ENCODE data around the gene GDF15. TPM values are rescaled to one million over a fixed set of nuclear protein-coding genes. Genes with fewer than 3 reads are reported as not detected.

The GDF15 gene, protein sequence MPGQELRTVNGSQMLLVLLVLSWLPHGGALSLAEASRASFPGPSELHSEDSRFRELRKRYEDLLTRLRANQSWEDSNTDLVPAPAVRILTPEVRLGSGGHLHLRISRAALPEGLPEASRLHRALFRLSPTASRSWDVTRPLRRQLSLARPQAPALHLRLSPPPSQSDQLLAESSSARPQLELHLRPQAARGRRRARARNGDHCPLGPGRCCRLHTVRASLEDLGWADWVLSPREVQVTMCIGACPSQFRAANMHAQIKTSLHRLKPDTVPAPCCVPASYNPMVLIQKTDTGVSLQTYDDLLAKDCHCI
- 1.0 TPM for total RNA-seq

DNA sequence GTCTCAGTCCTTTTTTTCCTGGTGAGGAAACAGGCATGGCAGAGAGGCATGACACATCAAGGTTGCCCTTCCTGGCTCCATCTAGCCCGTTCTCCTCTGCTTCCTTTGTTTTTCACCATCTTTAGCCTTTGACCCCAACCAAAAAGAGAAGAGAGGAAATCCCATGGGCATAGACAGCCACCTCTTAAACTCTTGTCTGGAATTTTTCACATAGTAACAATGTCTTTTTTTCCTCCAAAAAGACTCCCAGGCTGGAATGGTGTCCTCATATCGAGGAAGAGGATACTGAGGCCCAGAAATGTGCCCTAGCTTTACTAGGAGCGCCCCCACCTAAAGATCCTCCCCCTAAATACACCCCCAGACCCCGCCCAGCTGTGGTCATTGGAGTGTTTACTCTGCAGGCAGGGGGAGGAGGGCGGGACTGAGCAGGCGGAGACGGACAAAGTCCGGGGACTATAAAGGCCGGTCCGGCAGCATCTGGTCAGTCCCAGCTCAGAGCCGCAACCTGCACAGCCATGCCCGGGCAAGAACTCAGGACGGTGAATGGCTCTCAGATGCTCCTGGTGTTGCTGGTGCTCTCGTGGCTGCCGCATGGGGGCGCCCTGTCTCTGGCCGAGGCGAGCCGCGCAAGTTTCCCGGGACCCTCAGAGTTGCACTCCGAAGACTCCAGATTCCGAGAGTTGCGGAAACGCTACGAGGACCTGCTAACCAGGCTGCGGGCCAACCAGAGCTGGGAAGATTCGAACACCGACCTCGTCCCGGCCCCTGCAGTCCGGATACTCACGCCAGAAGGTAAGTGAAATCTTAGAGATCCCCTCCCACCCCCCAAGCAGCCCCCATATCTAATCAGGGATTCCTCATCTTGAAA is at the start of gene GDF15:
TSS of gene GDF15 (plus strand) at position 484 of the 868 bp plus-strand sequence. CDS start at position 516, 32 bp downstream.
- Histone ChIP-seq H3K27me3 (ENCODE audit: control insufficient read depth in 3 of 3, insufficient read depth in 3 of 3, low read length in 3 of 3) (peaks cover 0 to 8% (median 4%) of the 10 kb centered on the region in 3 donors), H3K36me3 (ENCODE audit: control insufficient read depth in 3 of 3, insufficient read depth in 3 of 3, low read length in 3 of 3) (peaks cover 0 to 7% (median 0%) of the 10 kb centered on the region in 3 donors), H3K27ac (ENCODE audit: low read depth, low read length) (no peak within 1 kb of the TSS), H3K4me3 (ENCODE audit: low read length in 3 of 3) (peak within 1 kb of the TSS in 2 of 3 donors; percentile 2 to 22), H3K9ac (ENCODE audit: low read depth in 1 of 3, low read length in 3 of 3) (peak within 1 kb of the TSS in 1 of 3 donors; percentile 40), H3K9me3 (ENCODE audit: control insufficient read depth in 3 of 3, low read length in 3 of 3) (peaks cover 0 to 2% (median 0%) of the 10 kb centered on the region in 3 donors), H3K4me1 (ENCODE audit: control insufficient read depth in 3 of 3, insufficient read depth in 3 of 3, low read length in 3 of 3) (peaks cover 5 to 20% (median 17%) of the 10 kb centered on the region in 3 donors)

DNA sequence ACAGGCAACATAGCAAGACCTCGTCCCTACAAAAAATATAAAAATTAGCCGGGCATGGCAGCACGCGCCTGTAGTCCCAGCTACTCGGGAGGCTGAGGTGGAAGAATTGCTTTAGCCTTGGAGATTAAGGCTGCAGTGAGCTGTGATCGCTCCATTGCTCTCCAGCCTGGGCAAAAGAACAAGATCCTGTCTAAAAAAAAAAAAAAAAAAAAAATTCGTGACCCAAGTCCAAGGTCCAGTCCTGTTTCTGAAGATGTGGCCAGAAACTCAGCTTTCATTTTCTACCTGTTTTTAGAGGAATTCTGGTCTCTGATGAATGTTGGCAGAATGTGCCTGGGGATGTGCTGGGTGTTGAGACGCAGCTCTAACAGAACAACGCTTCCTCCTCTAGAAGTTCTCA is 47.4 kb upstream of the GDF15 start:
- Histone ChIP-seq H3K4me1 (ENCODE audit: control insufficient read depth in 3 of 3, insufficient read depth in 3 of 3, low read length in 3 of 3) (peaks cover 17 to 34% (median 25%) of the 10 kb centered on the region in 3 donors), H3K9ac (ENCODE audit: low read depth in 1 of 3, low read length in 3 of 3) (peak overlapping the region in 1 of 3 donors; percentile 50), H3K27ac (ENCODE audit: low read depth, low read length) (peak overlapping the region; percentile 71), H3K36me3 (ENCODE audit: control insufficient read depth in 3 of 3, insufficient read depth in 3 of 3, low read length in 3 of 3) (peaks cover 2 to 8% (median 3%) of the 10 kb centered on the region in 3 donors), H3K4me3 (ENCODE audit: low read length in 3 of 3) (no peak overlapping the region), H3K27me3 (ENCODE audit: control insufficient read depth in 3 of 3, insufficient read depth in 3 of 3, low read length in 3 of 3) (no peaks in the 10 kb centered on the region), H3K9me3 (ENCODE audit: control insufficient read depth in 3 of 3, low read length in 3 of 3) (no peaks in the 10 kb centered on the region)

DNA sequence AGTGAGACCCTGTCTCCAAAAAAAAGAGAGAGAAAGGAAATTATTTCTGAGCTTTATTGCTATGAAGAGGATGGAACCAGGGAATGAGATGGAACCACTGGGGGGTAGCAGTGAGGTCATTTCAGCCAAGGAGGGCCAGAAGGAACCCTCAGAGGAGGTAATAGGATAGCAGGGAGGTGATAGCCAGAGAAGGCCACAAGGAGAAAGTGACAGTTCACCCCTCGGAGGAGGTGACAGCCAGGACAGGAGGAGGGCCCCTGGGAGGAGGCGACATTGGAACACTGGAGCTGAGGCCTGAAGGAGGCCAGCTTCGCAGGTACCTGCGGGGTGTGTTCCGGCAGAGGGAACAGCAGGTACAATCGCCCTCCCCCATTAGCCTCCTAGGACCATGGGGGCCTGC is 46.2 kb upstream of the GDF15 start:
- peak overlapping the region; percentile 93 for H3K27ac ChIP-seq (ENCODE audit: low read depth, low read length)
- H3K27me3 ChIP-seq (ENCODE audit: control insufficient read depth in 3 of 3, insufficient read depth in 3 of 3, low read length in 3 of 3), result no peaks in the 10 kb centered on the region

DNA sequence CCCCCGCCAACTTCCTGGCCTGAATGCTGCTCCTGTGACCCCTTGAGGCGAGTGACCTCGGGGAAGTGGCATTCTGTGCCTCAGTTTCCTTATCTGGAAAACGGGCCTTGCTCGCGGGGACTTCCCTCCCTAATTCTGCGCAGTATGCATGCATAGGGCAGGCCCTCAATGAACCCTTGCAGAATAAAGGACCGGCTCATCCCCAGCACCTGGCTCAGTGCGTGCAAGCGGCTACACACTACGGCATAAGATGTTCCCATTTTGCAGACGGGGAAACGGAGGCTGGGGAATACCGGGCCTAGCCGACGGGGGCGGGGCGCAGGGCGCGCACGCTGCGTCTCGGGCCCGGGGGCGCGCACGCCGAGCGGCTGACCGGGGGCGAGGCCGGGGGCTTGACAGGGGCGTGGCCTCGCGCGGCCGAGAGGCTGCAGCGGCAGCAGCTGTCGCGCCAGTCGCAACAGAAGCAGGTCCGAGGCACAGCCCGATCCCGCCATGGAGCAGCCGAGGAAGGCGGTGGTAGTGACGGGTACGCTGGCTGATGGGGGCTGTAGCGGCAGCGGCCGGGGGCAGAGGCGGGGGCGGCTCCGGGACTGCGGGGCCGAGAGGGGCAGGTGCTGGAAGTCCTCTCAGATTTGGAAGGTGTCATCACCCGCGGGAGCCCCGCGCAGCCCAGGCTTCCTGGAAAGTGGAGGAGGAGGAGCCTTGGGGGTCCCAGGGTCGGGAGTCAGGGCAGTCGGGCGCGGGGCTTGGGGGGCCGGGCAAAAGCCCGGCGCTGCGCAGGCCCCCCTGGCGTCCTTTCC is 45.6 kb upstream of the GDF15 start, which contains the start of gene PGPEP1:
TSS of gene PGPEP1 (plus strand) at position 409 of the 800 bp plus-strand sequence. CDS start at position 493, 84 bp downstream.
- no peaks in the 10 kb centered on the region for H3K9me3 ChIP-seq (ENCODE audit: control insufficient read depth in 3 of 3, low read length in 3 of 3)
- peak within 1 kb of the TSS; percentile 93 for H3K27ac ChIP-seq (ENCODE audit: low read depth, low read length)
- peak within 1 kb of the TSS; percentile 82 to 90 (median 84) for H3K9ac ChIP-seq (ENCODE audit: low read depth in 1 of 3, low read length in 3 of 3)
- peaks cover 17 to 34% (median 25%) of the 10 kb centered on the region in 3 donors for H3K4me1 ChIP-seq (ENCODE audit: control insufficient read depth in 3 of 3, insufficient read depth in 3 of 3, low read length in 3 of 3)
- H3K36me3 ChIP-seq (ENCODE audit: control insufficient read depth in 3 of 3, insufficient read depth in 3 of 3, low read length in 3 of 3), result peaks cover 2 to 8% (median 5%) of the 10 kb centered on the region in 3 donors
- H3K4me3 ChIP-seq (ENCODE audit: low read length in 3 of 3), result peak within 1 kb of the TSS; percentile 85 to 90 (median 87)
- H3K27me3 ChIP-seq (ENCODE audit: control insufficient read depth in 3 of 3, insufficient read depth in 3 of 3, low read length in 3 of 3), result no peaks in the 10 kb centered on the region

More for the DNA sequence above, 46.2 kb upstream of the GDF15 start:
- H3K9ac ChIP-seq (ENCODE audit: low read depth in 1 of 3, low read length in 3 of 3), result peak overlapping the region; percentile 82 to 90 (median 84)
- no peaks in the 10 kb centered on the region for H3K9me3 ChIP-seq (ENCODE audit: control insufficient read depth in 3 of 3, low read length in 3 of 3)
- H3K36me3 ChIP-seq (ENCODE audit: control insufficient read depth in 3 of 3, insufficient read depth in 3 of 3, low read length in 3 of 3), result peaks cover 2 to 8% (median 3%) of the 10 kb centered on the region in 3 donors
- H3K4me3 ChIP-seq (ENCODE audit: low read length in 3 of 3), result peak overlapping the region; percentile 85 to 90 (median 87)
- peaks cover 17 to 34% (median 25%) of the 10 kb centered on the region in 3 donors for H3K4me1 ChIP-seq (ENCODE audit: control insufficient read depth in 3 of 3, insufficient read depth in 3 of 3, low read length in 3 of 3)

DNA sequence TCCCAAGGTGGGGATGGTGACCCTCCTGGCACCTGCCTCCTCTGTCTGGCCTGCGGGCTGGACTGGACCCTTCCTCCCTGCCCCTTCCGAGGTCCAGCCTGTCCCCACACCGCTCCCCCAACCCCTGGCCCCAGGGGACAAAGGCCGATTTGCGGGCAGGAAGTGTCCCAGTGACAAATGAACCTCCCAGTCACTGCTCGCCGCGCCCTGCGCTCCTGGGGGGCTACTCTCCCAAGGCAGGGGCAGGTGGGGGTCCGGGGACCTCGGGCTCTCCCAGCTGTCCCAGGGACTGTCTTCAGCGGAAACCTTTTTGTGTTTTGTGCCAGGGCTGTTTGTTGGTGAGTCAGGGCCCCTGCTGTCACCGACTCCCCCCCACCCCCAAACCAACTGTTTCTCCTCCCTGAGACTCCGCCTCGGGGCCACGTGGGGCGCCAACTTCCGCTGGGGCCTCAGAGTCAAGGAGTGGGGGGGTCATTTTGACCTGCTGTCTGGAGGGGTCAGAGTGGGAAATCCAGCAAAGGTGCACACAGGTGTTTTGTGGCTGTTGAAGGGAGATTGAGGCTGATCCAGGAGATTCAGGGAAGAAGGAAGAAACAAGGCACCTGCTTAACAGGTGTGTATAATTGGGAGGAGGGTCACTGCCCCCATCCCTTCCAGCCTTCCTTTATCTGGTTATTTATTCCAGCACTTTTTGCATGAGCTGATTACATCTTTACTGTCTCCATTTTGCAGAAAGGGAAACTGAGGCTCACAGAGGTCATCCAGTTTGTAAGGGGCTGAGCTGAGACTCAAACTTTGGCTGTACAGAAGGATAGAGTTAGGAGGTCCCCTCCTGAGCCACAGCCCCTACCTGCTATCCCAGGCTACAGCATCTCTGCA is 44.7 kb upstream of the GDF15 start:
- no peaks in the 10 kb centered on the region for H3K27me3 ChIP-seq (ENCODE audit: control insufficient read depth in 3 of 3, insufficient read depth in 3 of 3, low read length in 3 of 3)
- peak overlapping the region; percentile 93 for H3K27ac ChIP-seq (ENCODE audit: low read depth, low read length)
- H3K4me1 ChIP-seq (ENCODE audit: control insufficient read depth in 3 of 3, insufficient read depth in 3 of 3, low read length in 3 of 3), result peaks cover 17 to 34% (median 24%) of the 10 kb centered on the region in 3 donors
- H3K36me3 ChIP-seq (ENCODE audit: control insufficient read depth in 3 of 3, insufficient read depth in 3 of 3, low read length in 3 of 3), result peaks cover 2 to 8% (median 5%) of the 10 kb centered on the region in 3 donors
- H3K9me3 ChIP-seq (ENCODE audit: control insufficient read depth in 3 of 3, low read length in 3 of 3), result no peaks in the 10 kb centered on the region
- H3K4me3 ChIP-seq (ENCODE audit: low read length in 3 of 3), result peak overlapping the region; percentile 73 to 90 (median 87)
- H3K9ac ChIP-seq (ENCODE audit: low read depth in 1 of 3, low read length in 3 of 3), result peak overlapping the region; percentile 82 to 90 (median 84)

DNA sequence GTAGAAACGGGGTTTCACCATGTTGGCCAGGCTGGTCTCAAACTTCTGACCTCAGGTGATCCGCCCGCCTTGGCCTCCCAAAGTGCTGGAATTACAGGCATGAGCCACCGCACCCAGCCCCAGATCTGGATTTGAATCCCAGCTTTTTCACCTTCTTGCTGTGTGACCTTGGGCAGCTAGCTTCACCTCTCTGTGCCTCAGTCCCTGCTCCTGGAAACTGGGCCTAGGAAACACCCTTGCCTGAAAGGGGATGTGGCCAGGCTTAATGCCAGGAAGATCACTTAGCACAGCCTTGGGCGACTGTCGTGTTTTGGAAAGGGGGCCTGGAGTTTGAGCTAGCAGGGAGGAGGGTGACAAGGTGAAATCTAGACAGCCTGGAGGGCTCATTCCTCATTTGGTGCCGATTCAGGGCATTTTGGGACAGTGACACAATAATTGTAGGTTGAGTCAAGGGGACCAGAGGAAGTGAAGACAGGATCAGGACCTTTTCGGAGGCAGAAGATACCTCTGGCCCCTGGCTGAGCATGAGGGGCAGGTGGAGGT is 43.8 kb upstream of the GDF15 start:
- Histone ChIP-seq H3K9me3 (ENCODE audit: control insufficient read depth in 3 of 3, low read length in 3 of 3) (no peaks in the 10 kb centered on the region), H3K4me1 (ENCODE audit: control insufficient read depth in 3 of 3, insufficient read depth in 3 of 3, low read length in 3 of 3) (peaks cover 17 to 32% (median 22%) of the 10 kb centered on the region in 3 donors), H3K27me3 (ENCODE audit: control insufficient read depth in 3 of 3, insufficient read depth in 3 of 3, low read length in 3 of 3) (no peaks in the 10 kb centered on the region), H3K27ac (ENCODE audit: low read depth, low read length) (no peak overlapping the region), H3K36me3 (ENCODE audit: control insufficient read depth in 3 of 3, insufficient read depth in 3 of 3, low read length in 3 of 3) (peaks cover 2 to 8% (median 5%) of the 10 kb centered on the region in 3 donors), H3K9ac (ENCODE audit: low read depth in 1 of 3, low read length in 3 of 3) (peak overlapping the region in 1 of 3 donors; percentile 25), H3K4me3 (ENCODE audit: low read length in 3 of 3) (no peak overlapping the region)

DNA sequence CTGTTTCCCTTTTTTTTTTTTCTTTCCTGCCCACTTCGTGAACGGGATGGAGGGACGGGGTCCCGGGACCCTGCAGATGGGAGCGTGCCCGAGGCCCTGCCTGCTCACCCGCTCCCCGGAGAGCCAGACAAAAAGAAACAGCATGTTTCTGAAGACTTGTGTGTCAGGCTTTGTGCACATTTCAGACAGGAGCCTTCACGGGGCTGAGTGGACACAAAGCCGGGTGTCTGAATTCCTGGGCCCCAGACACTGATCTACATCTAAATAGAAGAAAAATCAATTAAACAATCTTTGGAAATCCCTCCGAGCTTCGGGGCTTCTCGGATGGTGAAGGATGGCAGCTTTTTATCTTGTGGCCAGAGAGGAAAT is 41.4 kb upstream of the GDF15 start:
- no peak overlapping the region for H3K9ac ChIP-seq (ENCODE audit: low read depth in 1 of 3, low read length in 3 of 3)
- H3K4me1 ChIP-seq (ENCODE audit: control insufficient read depth in 3 of 3, insufficient read depth in 3 of 3, low read length in 3 of 3), result peaks cover 12 to 20% (median 14%) of the 10 kb centered on the region in 3 donors
- H3K27ac ChIP-seq (ENCODE audit: low read depth, low read length), result no peak overlapping the region
- no peaks in the 10 kb centered on the region for H3K9me3 ChIP-seq (ENCODE audit: control insufficient read depth in 3 of 3, low read length in 3 of 3)
- H3K4me3 ChIP-seq (ENCODE audit: low read length in 3 of 3), result no peak overlapping the region
- peaks cover 2 to 8% (median 5%) of the 10 kb centered on the region in 3 donors for H3K36me3 ChIP-seq (ENCODE audit: control insufficient read depth in 3 of 3, insufficient read depth in 3 of 3, low read length in 3 of 3)
- no peaks in the 10 kb centered on the region for H3K27me3 ChIP-seq (ENCODE audit: control insufficient read depth in 3 of 3, insufficient read depth in 3 of 3, low read length in 3 of 3)

DNA sequence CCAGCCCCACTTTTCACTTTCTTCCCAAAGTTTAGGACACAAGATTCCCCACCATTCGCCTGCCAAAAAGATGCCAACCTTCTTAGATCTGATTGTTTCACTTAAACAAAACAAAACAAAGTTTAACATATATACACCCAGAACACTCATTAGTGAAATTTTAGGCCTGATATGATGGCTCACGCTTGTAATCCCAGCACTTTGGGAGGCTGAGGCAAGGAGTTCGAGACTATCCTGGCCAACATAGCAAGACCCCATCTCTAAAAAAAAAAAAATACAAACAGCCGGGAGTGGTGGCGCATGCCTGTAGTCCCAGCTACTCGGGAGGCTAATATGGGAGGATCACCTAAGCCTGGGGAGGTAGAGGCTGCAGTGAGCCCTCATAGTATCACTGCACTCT is 40.7 kb upstream of the GDF15 start:
- H3K4me3 ChIP-seq (ENCODE audit: low read length in 3 of 3), result no peak overlapping the region
- H3K27ac ChIP-seq (ENCODE audit: low read depth, low read length), result no peak overlapping the region
- H3K36me3 ChIP-seq (ENCODE audit: control insufficient read depth in 3 of 3, insufficient read depth in 3 of 3, low read length in 3 of 3), result peaks cover 2 to 9% (median 7%) of the 10 kb centered on the region in 3 donors
- H3K4me1 ChIP-seq (ENCODE audit: control insufficient read depth in 3 of 3, insufficient read depth in 3 of 3, low read length in 3 of 3), result peaks cover 6 to 13% (median 8%) of the 10 kb centered on the region in 3 donors
- H3K9ac ChIP-seq (ENCODE audit: low read depth in 1 of 3, low read length in 3 of 3), result no peak overlapping the region
- no peaks in the 10 kb centered on the region for H3K27me3 ChIP-seq (ENCODE audit: control insufficient read depth in 3 of 3, insufficient read depth in 3 of 3, low read length in 3 of 3)
- no peaks in the 10 kb centered on the region for H3K9me3 ChIP-seq (ENCODE audit: control insufficient read depth in 3 of 3, low read length in 3 of 3)
